Colonic mucosa (tissue), 4 donors: ENCODE measurements around the gene UTF1. TPM values are rescaled to one million over a fixed set of nuclear protein-coding genes. Genes with fewer than 3 reads are reported as not detected.

Experiments
- DNase-seq: peaks from one replicate; pipeline ENCODE4 v3.0.0-alpha.2; 2020
- H3K27ac ChIP-seq: fragments of 200-600 bp; one replicate; pipeline ENCODE4 v1.8.0; 2021
- H3K27me3 ChIP-seq: fragments of 200-600 bp; one replicate; pipeline ENCODE4 v1.8.0; 2021
- H3K36me3 ChIP-seq: fragments of 200-600 bp; one replicate; pipeline ENCODE4 v1.8.0; 2021
- H3K4me1 ChIP-seq: fragments of 200-600 bp; one replicate; pipeline ENCODE4 v1.8.0; 2021; ENCODE audit warnings: mild to moderate bottlenecking
- H3K4me3 ChIP-seq: fragments of 200-600 bp; one replicate; pipeline ENCODE4 v1.8.0; 2021
- H3K9ac ChIP-seq, 2 donors: one replicate each; pipeline ENCODE4 v1.7.0; 2013; ENCODE audit warnings: control low read depth in 2 of 2, low read depth in 2 of 2, low read length in 2 of 2
- H3K9me3 ChIP-seq: fragments of 200-600 bp; one replicate; pipeline ENCODE4 v1.8.0; 2021
- CTCF ChIP-seq: fragments of 200-600 bp; IDR thresholded peaks from one replicate; pipeline ENCODE4 v1.8.0; 2022; ENCODE audit warnings: antibody characterized with exemption, mild to moderate bottlenecking
- intact Hi-C: fragments of 100-400 bp; cut with DNase I; formaldehyde crosslinking; loops from one replicate; pipeline ENCODE4 v1.14.1; 2022
- total RNA-seq, 2 donors: library from RNA; stranded (reverse); fragmentation: NEBNext Ultra II Directional in 1 of 2; extraction: Animal tissue kit (Norgen Biotek cat#: 25700) in 1 of 2; gene quantifications; one replicate each; pipeline ENCODE4 v1.2.1, GENCODE V29; 2021
- donor health status: healthy.
- donor health status: DM: no; HTN: no; CAD: no.
- donor health status: DM: no; HTN: no; CAD: no.

Gene UTF1
- total RNA-seq, 2 donors from 2014 or later: not detected

DNA sequence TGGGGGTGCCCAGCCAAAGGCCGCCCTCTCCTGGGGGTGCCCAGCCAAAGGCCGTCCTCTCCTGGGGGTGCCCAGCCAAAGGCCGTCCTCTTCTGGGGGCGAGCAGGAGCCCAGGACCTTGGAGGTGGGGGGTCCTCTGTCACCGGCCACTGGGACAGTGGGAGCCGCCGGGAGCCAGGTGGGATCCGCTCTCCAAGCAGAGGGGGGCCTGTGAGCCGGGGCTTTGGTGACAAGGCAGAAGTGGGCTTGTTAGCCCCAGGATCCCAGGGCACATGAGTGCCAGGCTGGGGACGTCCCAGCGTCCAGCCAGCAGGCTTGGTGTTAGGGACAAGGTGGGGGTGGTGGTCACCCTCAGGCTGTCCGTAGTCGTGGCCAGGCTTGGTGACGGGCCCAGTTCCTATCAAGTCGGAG is 29.4 kb upstream of the UTF1 start:
- intact Hi-C loops: no loop called here
- Histone ChIP-seq H3K9me3 (no peaks in the 10 kb centered on the region), H3K4me1 (no peaks in the 10 kb centered on the region), H3K27me3 (no peaks in the 10 kb centered on the region), H3K27ac (no peak overlapping the region), H3K9ac (no peak overlapping the region), H3K36me3 (no peaks in the 10 kb centered on the region), H3K4me3 (no peak overlapping the region)
- TF ChIP-seq CTCF: no peak
- DNase-seq: no peak

- no peak overlapping the region for H3K27ac ChIP-seq
- intact Hi-C loops: no loop called here
- H3K4me1 ChIP-seq: no peaks in the 10 kb centered on the region
- H3K27me3 ChIP-seq: no peaks in the 10 kb centered on the region
- DNase-seq: no peak
- H3K36me3 ChIP-seq: no peaks in the 10 kb centered on the region
- H3K9me3 ChIP-seq: no peaks in the 10 kb centered on the region
- TF ChIP-seq CTCF: no peak
- H3K4me3 ChIP-seq: no peak overlapping the region
- H3K9ac ChIP-seq: no peak overlapping the region
Observed at GRCh38 chr10:133201151-133201947, 28.7 kb upstream of the UTF1 start.

GRCh38 chr10:133201948-133202725 is 27.9 kb upstream of the UTF1 start:
- no peak for TF ChIP-seq CTCF
- Histone ChIP-seq H3K4me3 (no peak overlapping the region), H3K36me3 (no peaks in the 10 kb centered on the region), H3K27me3 (no peaks in the 10 kb centered on the region), H3K9me3 (no peaks in the 10 kb centered on the region), H3K27ac (no peak overlapping the region), H3K4me1 (no peaks in the 10 kb centered on the region), H3K9ac (no peak overlapping the region)
- no peak for DNase-seq
- intact Hi-C loops: no loop called here

GRCh38 chr10:133202778-133203651 is 27.0 kb upstream of the UTF1 start:
- H3K27ac ChIP-seq: no peak overlapping the region
- H3K27me3 ChIP-seq: no peaks in the 10 kb centered on the region
- DNase-seq: no peak

More at GRCh38 chr10:133202778-133203651, 27.0 kb upstream of the UTF1 start:
- Histone ChIP-seq H3K4me3 (no peak overlapping the region), H3K4me1 (no peaks in the 10 kb centered on the region), H3K9ac (no peak overlapping the region), H3K9me3 (no peaks in the 10 kb centered on the region), H3K36me3 (no peaks in the 10 kb centered on the region)
- no peak for TF ChIP-seq CTCF
- intact Hi-C loops: no loop called here
